Esophagus muscularis mucosa (tissue), 4 donors: ENCODE measurements around the gene DMD. TPM values are rescaled to one million over a fixed set of nuclear protein-coding genes. Genes with fewer than 3 reads are reported as not detected.
"Not testable (repeated sequence)": the region's sequence is repeated elsewhere in the genome, so short reads cannot be mapped to it uniquely, and the experiment has no call there.

Source experiments
- DNase-seq: peaks from one replicate; pipeline ENCODE4 v3.0.0-alpha.2; 2017; ENCODE audit errors: extremely low spot score
- H3K27ac ChIP-seq, 4 donors: fragments of 200-600 bp; sonication (generic); replicated peaks in 1 of 4; 1 replicate in 3 of 4; 2 replicates in 1 of 4; pipeline ENCODE4 v1.5.1; 2016 to 2019; ENCODE audit warnings: mild to moderate bottlenecking in 1 of 4
- H3K27me3 ChIP-seq, 4 donors: fragments of 200-600 bp; sonication (generic); one replicate each; pipeline versions ENCODE4 v1.5.1 to v1.6.0; 2016 to 2019
- H3K36me3 ChIP-seq, 4 donors: fragments of 200-600 bp; sonication (generic); one replicate each; pipeline ENCODE4 v1.5.1; 2016 to 2019
- H3K4me1 ChIP-seq, 4 donors: fragments of 200-600 bp; sonication (generic); one replicate each; pipeline ENCODE4 v1.5.1; 2016 to 2019
- H3K4me3 ChIP-seq, 4 donors: fragments of 200-600 bp; sonication (generic); 1 replicate in 2 of 4; 2 replicates in 2 of 4; pipeline ENCODE4 v1.5.1; 2016 to 2019; ENCODE audit warnings: mild to moderate bottlenecking in 4 of 4, moderate library complexity in 1 of 4
- H3K9me3 ChIP-seq, 4 donors: fragments of 200-600 bp; sonication (generic); 1 replicate in 3 of 4; 2 replicates in 1 of 4; pipeline ENCODE4 v1.5.1; 2016 to 2019
- CTCF ChIP-seq, 3 experiments: fragments of 200-600 bp in 2 of 3; fragments of 450-650 bp in 1 of 3; sonication (generic) in 2 of 3; IDR thresholded peaks; one replicate each; pipeline ENCODE4 v1.5.1; 2017 to 2019; ENCODE audit warnings: antibody characterized with exemption in 3 of 3, mild to moderate bottlenecking in 2 of 3, moderate library complexity in 1 of 3
- EP300 ChIP-seq: sonication (generic); formaldehyde crosslinking; IDR thresholded peaks from one replicate; pipeline ENCODE4 v1.6.1; 2017; ENCODE audit warnings: antibody characterized with exemption
- POLR2A ChIP-seq: fragments of 450-650 bp; IDR thresholded peaks from one replicate; pipeline ENCODE4 v1.6.1; 2017; ENCODE audit warnings: antibody characterized with exemption, moderate library complexity, mild to moderate bottlenecking, low read depth
- POLR2AphosphoS5 ChIP-seq, 2 donors: sonication (generic); formaldehyde crosslinking; IDR thresholded peaks; one replicate each; pipeline ENCODE4 v1.6.1; 2017; ENCODE audit warnings: antibody characterized with exemption in 2 of 2
- WGBS: methylation state at CpG from one replicate; pipeline ENCODE4 v1.1.5; 2018; 5-methylcytosine and 5-hydroxymethylcytosine counted together
- intact Hi-C: fragments of 100-400 bp; cut with DNase I; formaldehyde crosslinking; loops from one replicate; pipeline ENCODE4 v1.15.1; 2023
- total RNA-seq, 4 donors: library from RNA; depleted of rRNA; stranded (reverse); fragments of >200 nt; gene quantifications; one replicate each; pipeline versions ENCODE4 v1.1.0 to v1.2.1, GENCODE V29; 2016

The DMD gene
- total RNA-seq, 4 donors from 2014 or later, result 127 to 210 (median 188) TPM

GRCh38 chrX:31487951-31488350 is 1723.4 kb downstream of the DMD start:
- H3K27ac ChIP-seq, result no peak overlapping the region
- H3K4me3 ChIP-seq, result no peak overlapping the region
- no peaks in the 10 kb centered on the region for H3K27me3 ChIP-seq
- H3K4me1 ChIP-seq, result peaks cover 0 to 4% (median 0%) of the 10 kb centered on the region in 4 donors
- DNase-seq, result no peak
- intact Hi-C loops, result no loop called here
- WGBS, result 77% methylated on average over 3 of the region's 3 CpGs
- H3K36me3 ChIP-seq, result no peaks in the 10 kb centered on the region
- TF ChIP-seq CTCF (IDR thresholded peaks at IDR 0.05) (no peak), EP300 (no peak), POLR2A (no peak), POLR2AphosphoS5 (IDR thresholded peaks at IDR 0.05) (no peak)
- H3K9me3 ChIP-seq, result no peaks in the 10 kb centered on the region

DNA sequence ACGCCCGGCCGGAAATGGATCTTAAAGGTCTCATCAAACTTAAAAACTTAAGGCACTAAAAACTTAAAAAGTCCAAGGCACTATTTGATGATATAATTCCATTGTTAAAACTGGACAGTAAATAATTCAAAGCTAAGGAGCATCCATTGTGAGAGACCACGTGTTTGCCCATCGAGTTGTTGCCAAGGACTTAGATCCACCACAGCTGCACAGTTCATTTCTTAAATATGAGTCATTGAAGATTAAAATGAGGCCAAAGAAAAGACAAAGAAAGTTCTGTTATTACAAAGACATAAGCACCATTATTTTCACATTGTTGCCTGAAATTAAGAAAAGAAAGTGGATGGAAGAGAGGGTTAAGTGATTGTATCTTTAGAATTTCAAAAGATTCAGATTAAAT is 1728.0 kb downstream of the DMD start:
- H3K27ac ChIP-seq, result no peak overlapping the region
- WGBS, result 75% methylated on average over 5 of the region's 5 CpGs
- H3K4me3 ChIP-seq, result no peak overlapping the region
- no peak for TF ChIP-seq POLR2A
- TF ChIP-seq POLR2AphosphoS5 (IDR thresholded peaks at IDR 0.05), result no peak
- DNase-seq, result no peak
- intact Hi-C loops, result no loop called here
- no peaks in the 10 kb centered on the region for H3K9me3 ChIP-seq
- H3K27me3 ChIP-seq, result no peaks in the 10 kb centered on the region
- H3K36me3 ChIP-seq, result no peaks in the 10 kb centered on the region
- H3K4me1 ChIP-seq, result peaks cover 0 to 4% (median 0%) of the 10 kb centered on the region in 4 donors

DNA sequence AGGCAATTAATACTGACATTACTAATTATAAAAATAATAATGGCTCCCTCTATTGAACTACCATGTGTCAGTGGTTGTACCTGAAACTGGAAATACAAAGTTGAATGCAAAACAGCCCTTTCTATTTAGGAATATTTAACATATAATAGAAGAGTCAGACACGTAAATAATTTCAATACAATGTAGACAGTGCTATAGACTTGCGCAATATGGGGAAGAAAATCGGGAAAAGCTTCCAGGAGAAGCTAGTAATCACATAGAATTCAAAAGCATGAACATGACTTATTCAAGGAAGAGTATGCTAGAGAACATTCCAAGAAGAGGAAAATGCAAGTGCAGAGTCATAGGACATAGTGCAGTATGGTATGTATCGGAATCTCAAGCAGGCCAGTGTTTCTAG is 1730.7 kb downstream of the DMD start:
- H3K27ac ChIP-seq, result no peak overlapping the region
- WGBS, result 73% methylated on average over 4 of the region's 4 CpGs
- no peaks in the 10 kb centered on the region for H3K36me3 ChIP-seq
- intact Hi-C loops, result no loop called here
- H3K4me1 ChIP-seq, result peaks cover 0 to 4% (median 0%) of the 10 kb centered on the region in 4 donors
- TF ChIP-seq EP300, result no peak
- no peak for TF ChIP-seq POLR2A
- no peak for TF ChIP-seq CTCF (IDR thresholded peaks at IDR 0.05)
- TF ChIP-seq POLR2AphosphoS5 (IDR thresholded peaks at IDR 0.05), result no peak
- no peak overlapping the region for H3K4me3 ChIP-seq
- no peak for DNase-seq
- no peaks in the 10 kb centered on the region for H3K9me3 ChIP-seq
- no peaks in the 10 kb centered on the region for H3K27me3 ChIP-seq

- Histone ChIP-seq H3K27me3 (no peaks in the 10 kb centered on the region), H3K4me1 (no peaks in the 10 kb centered on the region), H3K9me3 (no peaks in the 10 kb centered on the region), H3K27ac (no peak overlapping the region), H3K36me3 (no peaks in the 10 kb centered on the region), H3K4me3 (no peak overlapping the region)
- no peak for TF ChIP-seq POLR2A
- intact Hi-C loops, result no loop called here
- DNase-seq, result no peak
- 90% methylated on average over 10 of the region's 11 CpGs for WGBS
Observed at GRCh38 chrX:31471229-31471628, 1740.1 kb downstream of the DMD start.

- intact Hi-C loops, DNase-seq, H3K4me1 ChIP-seq, H3K27me3 ChIP-seq, H3K4me3 ChIP-seq, H3K36me3 ChIP-seq, H3K9me3 ChIP-seq, H3K27ac ChIP-seq: not testable (repeated sequence)
- 76% methylated on average over 5 of the region's 7 CpGs for WGBS
Observed at GRCh38 chrX:31470753-31471152, 1740.6 kb downstream of the DMD start.

DNA sequence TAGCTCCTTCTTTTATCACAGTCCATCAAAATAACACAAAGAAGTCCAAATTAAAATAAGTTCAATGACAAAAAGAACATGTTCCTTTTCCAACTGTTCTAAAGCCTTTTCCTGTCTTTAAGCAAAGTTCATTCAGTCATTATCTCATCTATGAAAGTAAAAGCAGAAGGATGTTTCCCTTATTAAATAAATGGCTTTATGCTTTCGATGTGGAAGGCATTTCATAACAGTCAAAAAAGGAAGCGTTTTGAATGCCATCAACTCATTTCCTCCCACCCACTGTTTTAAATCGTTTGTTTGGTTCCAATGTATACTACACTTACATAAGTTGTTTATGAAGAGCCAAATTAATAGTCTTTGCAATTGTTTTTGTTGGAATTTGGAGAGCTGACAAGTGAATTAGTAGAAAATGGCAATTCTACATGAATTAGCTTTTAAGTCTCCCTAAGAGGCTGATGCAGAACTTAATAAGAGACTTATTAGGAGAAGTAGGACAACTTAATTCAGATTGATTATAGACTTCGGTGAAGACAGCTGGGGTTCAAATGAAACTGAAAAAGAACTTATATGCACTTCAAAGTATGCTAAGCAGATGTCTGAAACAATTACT is 1746.9 kb downstream of the DMD start:
- intact Hi-C loops, result no loop called here
- WGBS, result 32% methylated on average over 4 of the region's 4 CpGs
- Histone ChIP-seq H3K36me3 (no peaks in the 10 kb centered on the region), H3K4me1 (no peaks in the 10 kb centered on the region), H3K9me3 (no peaks in the 10 kb centered on the region), H3K4me3 (no peak overlapping the region), H3K27me3 (no peaks in the 10 kb centered on the region), H3K27ac (no peak overlapping the region)
- TF ChIP-seq POLR2AphosphoS5 (IDR thresholded peaks at IDR 0.05), result no peak
- no peak for TF ChIP-seq EP300
- TF ChIP-seq POLR2A, result no peak
- TF ChIP-seq CTCF (IDR thresholded peaks at IDR 0.05), result no peak
- DNase-seq, result no peak
